Karpas-422 (cell line): Measurements from ENCODE around the gene CKB. TPM values are rescaled to one million over a fixed set of nuclear protein-coding genes. Genes with fewer than 3 reads are reported as not detected.

ENCODE experiments used
- DNase-seq: peaks from one replicate; pipeline ENCODE4 v3.0.0-alpha.2; 2015
- H2AFZ ChIP-seq: fragments of 200-600 bp; sonication (generic); 2 replicates; pipeline ENCODE4 v1.6.1; 2014; ENCODE audit warnings: antibody characterized with exemption, low read length, mixed read lengths
- H3K27ac ChIP-seq: fragments of 200-600 bp; sonication (generic); 2 replicates; pipeline ENCODE4 v1.5.1; 2014; ENCODE audit warnings: mild to moderate bottlenecking, low read length, moderate library complexity
- H3K27me3 ChIP-seq: fragments of 200-600 bp; sonication (generic); 2 replicates; pipeline ENCODE4 v1.6.1; 2014; ENCODE audit warnings: low read length, mixed read lengths
- H3K36me3 ChIP-seq: fragments of 200-600 bp; sonication (generic); 2 replicates; pipeline ENCODE4 v1.6.1; 2014; ENCODE audit warnings: low read length, mixed read lengths; ENCODE audit not compliant: insufficient read depth
- H3K4me1 ChIP-seq: fragments of 200-600 bp; sonication (generic); 2 replicates; pipeline ENCODE4 v1.6.1; 2014; ENCODE audit warnings: mild to moderate bottlenecking, low read length, mixed read lengths
- H3K4me2 ChIP-seq: fragments of 200-600 bp; sonication (generic); 2 replicates; pipeline ENCODE4 v1.6.1; 2014; ENCODE audit warnings: low read length, low read depth, mild to moderate bottlenecking; ENCODE audit not compliant: poor library complexity, severe bottlenecking
- H3K4me3 ChIP-seq: fragments of 200-600 bp; sonication (generic); 2 replicates; pipeline ENCODE4 v1.5.1; 2014; ENCODE audit warnings: mild to moderate bottlenecking, antibody characterized with exemption, low read length, mixed read lengths
- H3K79me2 ChIP-seq: fragments of 200-600 bp; sonication (generic); 2 replicates; pipeline ENCODE4 v1.6.1; 2014; ENCODE audit warnings: mild to moderate bottlenecking, low read length, mixed read lengths
- H3K9ac ChIP-seq: fragments of 200-600 bp; sonication (generic); 2 replicates; pipeline ENCODE4 v1.6.0; 2014; ENCODE audit warnings: low read length
- H3K9me2 ChIP-seq: fragments of 200-600 bp; sonication (generic), shearing (Covaris generic); replicated peaks from 2 replicates; pipeline ENCODE4 v1.6.0; 2014; ENCODE audit warnings: mild to moderate bottlenecking, low read length, moderate library complexity; ENCODE audit not compliant: insufficient read depth
- H3K9me3 ChIP-seq: fragments of 300-700, 200-600 bp; sonication (generic); 2 replicates; pipeline ENCODE4 v1.6.1; 2014; ENCODE audit warnings: low read length, mixed read lengths
- H4K20me1 ChIP-seq: fragments of 200-600 bp; sonication (generic); 2 replicates; pipeline ENCODE4 v1.6.1; 2014; ENCODE audit warnings: mild to moderate bottlenecking, antibody characterized with exemption, low read length, low read depth; ENCODE audit not compliant: insufficient read depth
- total RNA-seq: library from RNA; depleted of rRNA; stranded (reverse); fragments of >200 nt; shearing (Covaris generic); gene quantifications from 2 replicates; pipeline ENCODE4 v1.2.3, GENCODE V29; 2014; ENCODE audit warnings: low replicate concordance

The CKB gene
- total RNA-seq, 1 experiment from 2014 or later, result 30.4 TPM

GRCh38 chr14:103500148-103500990, 22.3 kb downstream of the CKB start:
- H3K9ac ChIP-seq, result no peak overlapping the region
- peaks cover 3% of the 10 kb centered on the region; the same call in 1 of the 2 replicates for H3K4me1 ChIP-seq
- no peak overlapping the region for H2AFZ ChIP-seq
- no peak overlapping the region for H3K4me2 ChIP-seq
- peaks cover 24% of the 10 kb centered on the region for H3K79me2 ChIP-seq
- DNase-seq, result peak; percentile 95
- no peak overlapping the region for H3K4me3 ChIP-seq
- no peaks in the 10 kb centered on the region for H4K20me1 ChIP-seq
- H3K9me3 ChIP-seq, result no peaks in the 10 kb centered on the region
- no peaks in the 10 kb centered on the region for H3K9me2 ChIP-seq
- peaks cover 54% of the 10 kb centered on the region for H3K36me3 ChIP-seq
- no peaks in the 10 kb centered on the region for H3K27me3 ChIP-seq
- H3K27ac ChIP-seq, result no peak overlapping the region

DNA sequence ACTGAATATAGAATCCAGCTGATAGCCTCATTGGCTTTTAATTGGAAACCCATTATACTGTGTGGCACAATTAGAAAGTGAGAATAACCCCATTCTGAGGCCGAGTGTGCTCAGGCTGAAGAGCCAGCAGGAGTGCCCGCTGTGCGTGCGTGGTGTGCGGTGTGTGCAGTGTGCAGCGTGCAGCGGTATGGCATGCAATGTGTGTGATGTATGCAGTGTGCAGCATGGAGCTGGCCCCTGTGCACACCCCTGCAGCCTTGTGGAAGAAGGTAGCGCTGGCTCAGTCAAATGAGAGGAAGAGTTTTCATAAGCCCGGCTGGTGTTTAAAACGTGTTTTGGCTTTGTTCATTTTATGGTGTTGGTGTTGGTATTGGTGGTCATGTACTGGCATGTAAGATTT, 22.9 kb downstream of the CKB start:
- peaks cover 24% of the 10 kb centered on the region for H3K79me2 ChIP-seq
- no peaks in the 10 kb centered on the region for H3K9me3 ChIP-seq
- H3K4me2 ChIP-seq, result no peak overlapping the region
- H3K4me1 ChIP-seq, result peaks cover 3% of the 10 kb centered on the region; the same call in 1 of the 2 replicates
- no peak overlapping the region for H2AFZ ChIP-seq
- no peak overlapping the region for H3K4me3 ChIP-seq
- peaks cover 56% of the 10 kb centered on the region for H3K36me3 ChIP-seq
- H4K20me1 ChIP-seq, result no peaks in the 10 kb centered on the region
- H3K9ac ChIP-seq, result no peak overlapping the region
- no peaks in the 10 kb centered on the region for H3K27me3 ChIP-seq
- peak; percentile 48 for DNase-seq
- no peaks in the 10 kb centered on the region for H3K9me2 ChIP-seq
- no peak overlapping the region for H3K27ac ChIP-seq

DNA sequence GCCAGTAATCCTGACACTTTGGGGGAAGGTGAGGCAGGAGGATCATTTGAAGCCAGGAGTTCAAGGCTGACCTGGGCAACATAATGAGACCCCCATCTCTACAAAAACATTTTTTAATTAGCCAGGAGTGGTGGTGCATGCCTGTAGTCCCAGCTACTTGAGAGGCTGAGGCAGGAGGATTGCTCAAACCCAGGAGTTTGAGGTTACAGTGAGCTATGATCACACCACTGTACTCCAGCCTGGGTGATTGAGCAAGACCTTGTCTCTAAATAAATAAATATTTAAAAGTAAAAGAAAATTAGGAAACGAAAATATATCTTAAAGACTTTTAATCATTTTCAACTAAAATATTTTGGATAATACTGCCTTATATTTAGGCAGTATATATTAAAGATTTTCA, 25.9 kb downstream of the CKB start:
- no peak overlapping the region for H3K9ac ChIP-seq
- no peaks in the 10 kb centered on the region for H3K9me2 ChIP-seq
- no peak for DNase-seq
- H2AFZ ChIP-seq, result no peak overlapping the region
- H4K20me1 ChIP-seq, result no peaks in the 10 kb centered on the region
- peaks cover 45% of the 10 kb centered on the region; the same call in 1 of the 2 replicates for H3K36me3 ChIP-seq
- H3K4me2 ChIP-seq, result no peak overlapping the region
- H3K27ac ChIP-seq, result no peak overlapping the region
- H3K9me3 ChIP-seq, result no peaks in the 10 kb centered on the region
- no peak overlapping the region for H3K4me3 ChIP-seq
- peaks cover 3% of the 10 kb centered on the region; the same call in 1 of the 2 replicates for H3K4me1 ChIP-seq
- H3K79me2 ChIP-seq, result peaks cover 20% of the 10 kb centered on the region
- no peaks in the 10 kb centered on the region for H3K27me3 ChIP-seq

DNA sequence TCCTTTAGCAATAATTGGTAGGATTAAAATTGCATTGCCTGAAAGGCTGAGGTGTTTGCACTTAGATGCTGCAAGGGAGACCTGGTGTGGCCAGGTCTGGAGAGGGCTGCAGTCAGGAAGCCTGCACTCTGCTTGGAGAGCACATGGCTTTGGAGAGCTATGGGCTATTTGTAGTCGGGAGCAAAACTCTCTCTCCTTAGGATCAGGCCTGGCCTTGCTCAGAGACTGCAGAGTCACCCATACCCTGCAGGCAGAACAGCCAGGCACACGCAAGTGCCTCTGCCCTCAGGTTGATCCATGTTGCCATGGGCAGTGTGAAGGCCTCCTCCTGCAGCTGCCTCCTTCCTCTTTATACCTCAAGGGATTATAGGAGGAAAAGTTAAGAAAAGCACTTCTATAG, 26.8 kb downstream of the CKB start:
- Histone ChIP-seq H3K36me3 (peaks cover 43% of the 10 kb centered on the region; the same call in 1 of the 2 replicates), H3K9ac (no peak overlapping the region), H3K27ac (no peak overlapping the region), H3K4me1 (peaks cover 3% of the 10 kb centered on the region; the same call in 1 of the 2 replicates), H3K9me3 (no peaks in the 10 kb centered on the region), H3K27me3 (no peaks in the 10 kb centered on the region), H2AFZ (no peak overlapping the region), H3K9me2 (no peaks in the 10 kb centered on the region), H3K4me2 (no peak overlapping the region), H3K79me2 (peaks cover 10% of the 10 kb centered on the region), H4K20me1 (no peaks in the 10 kb centered on the region), H3K4me3 (no peak overlapping the region)
- no peak for DNase-seq

DNA sequence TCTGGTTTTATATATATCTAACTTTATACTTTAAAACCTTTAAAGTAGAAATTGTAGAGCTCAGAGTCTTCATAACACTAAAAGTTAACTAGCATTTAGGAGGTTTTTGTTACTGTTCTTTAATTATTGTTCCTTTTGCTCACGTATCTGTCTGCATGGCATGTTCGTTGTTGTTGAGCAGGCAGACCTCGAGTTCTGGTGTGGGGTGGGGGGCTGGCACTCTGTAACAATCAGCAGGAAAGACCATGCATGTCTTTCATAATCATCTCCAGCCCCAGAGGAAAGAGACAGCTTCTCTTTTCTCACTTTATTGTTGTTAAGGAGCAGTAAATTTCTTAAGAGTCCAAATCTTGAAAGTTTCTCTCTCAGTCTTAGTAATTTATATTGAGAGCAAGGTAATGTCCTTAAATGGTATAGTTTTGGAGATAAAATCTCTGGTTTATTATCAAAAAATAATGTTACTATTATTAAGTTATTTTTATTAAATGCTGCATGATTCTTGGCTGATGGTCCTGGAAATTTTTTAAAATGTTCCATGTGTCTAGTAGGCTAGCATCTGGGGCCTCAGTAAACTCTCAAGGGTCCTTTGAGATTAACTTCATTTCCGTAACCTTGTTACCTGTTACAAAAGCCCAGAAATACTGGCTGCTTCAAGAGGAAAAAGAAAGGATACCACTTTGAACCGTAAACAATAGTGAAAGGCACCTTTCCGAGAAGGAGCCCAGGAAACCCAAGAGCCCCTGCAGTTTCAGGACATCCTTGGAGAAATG, 30.3 kb downstream of the CKB start:
- peaks cover 40% of the 10 kb centered on the region; the same call in 1 of the 2 replicates for H3K36me3 ChIP-seq
- H3K9me2 ChIP-seq, result no peaks in the 10 kb centered on the region
- no peak for DNase-seq
- H3K4me2 ChIP-seq, result no peak overlapping the region
- no peaks in the 10 kb centered on the region for H3K27me3 ChIP-seq
- H3K9ac ChIP-seq, result no peak overlapping the region
- H3K27ac ChIP-seq, result no peak overlapping the region
- no peaks in the 10 kb centered on the region for H3K9me3 ChIP-seq
- no peak overlapping the region for H3K4me3 ChIP-seq
- no peak overlapping the region for H2AFZ ChIP-seq
- no peaks in the 10 kb centered on the region for H3K79me2 ChIP-seq
- no peaks in the 10 kb centered on the region for H3K4me1 ChIP-seq
- no peaks in the 10 kb centered on the region for H4K20me1 ChIP-seq

GRCh38 chr14:103491691-103492090, 30.9 kb downstream of the CKB start:
- Histone ChIP-seq H3K79me2 (no peaks in the 10 kb centered on the region), H3K36me3 (peaks cover 37% of the 10 kb centered on the region; the same call in 1 of the 2 replicates), H3K27me3 (no peaks in the 10 kb centered on the region)

DNA sequence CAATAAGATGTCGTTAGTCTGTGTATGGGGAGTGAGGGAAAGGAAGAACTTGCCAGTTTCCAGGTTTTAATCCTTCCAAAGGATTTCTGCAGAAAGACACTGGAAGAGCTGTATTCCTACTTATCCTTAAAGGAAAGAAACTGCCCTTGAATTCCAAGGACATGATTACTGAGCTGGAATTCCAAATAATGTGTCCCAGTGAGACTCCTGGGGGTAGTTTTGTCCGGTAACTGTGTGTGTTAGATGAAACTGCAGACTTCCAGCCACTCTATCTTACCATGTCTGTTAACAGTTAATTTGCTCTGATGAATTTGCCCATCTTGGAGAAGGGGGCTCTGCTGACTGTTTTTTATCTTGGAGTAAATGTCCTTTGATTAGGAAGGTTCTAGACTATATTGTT, 33.0 kb downstream of the CKB start:
- no peak overlapping the region for H3K4me2 ChIP-seq
- no peaks in the 10 kb centered on the region for H3K79me2 ChIP-seq
- no peak overlapping the region for H3K27ac ChIP-seq
- H3K36me3 ChIP-seq, result peaks cover 28% of the 10 kb centered on the region; the same call in 1 of the 2 replicates
- H3K9me2 ChIP-seq, result no peaks in the 10 kb centered on the region
- no peak for DNase-seq
- no peaks in the 10 kb centered on the region for H3K27me3 ChIP-seq
- no peaks in the 10 kb centered on the region for H3K4me1 ChIP-seq
- no peaks in the 10 kb centered on the region for H4K20me1 ChIP-seq
- no peak overlapping the region for H3K9ac ChIP-seq
- H3K9me3 ChIP-seq, result no peaks in the 10 kb centered on the region
- H2AFZ ChIP-seq, result no peak overlapping the region
- no peak overlapping the region for H3K4me3 ChIP-seq

More at GRCh38 chr14:103491691-103492090, 30.9 kb downstream of the CKB start:
- no peak for DNase-seq
- no peaks in the 10 kb centered on the region for H3K4me1 ChIP-seq
- no peak overlapping the region for H3K4me2 ChIP-seq
- H3K27ac ChIP-seq, result no peak overlapping the region
- no peak overlapping the region for H3K4me3 ChIP-seq
- no peaks in the 10 kb centered on the region for H3K9me2 ChIP-seq
- no peak overlapping the region for H2AFZ ChIP-seq
- no peak overlapping the region for H3K9ac ChIP-seq
- H3K9me3 ChIP-seq, result no peaks in the 10 kb centered on the region
- no peaks in the 10 kb centered on the region for H4K20me1 ChIP-seq

DNA sequence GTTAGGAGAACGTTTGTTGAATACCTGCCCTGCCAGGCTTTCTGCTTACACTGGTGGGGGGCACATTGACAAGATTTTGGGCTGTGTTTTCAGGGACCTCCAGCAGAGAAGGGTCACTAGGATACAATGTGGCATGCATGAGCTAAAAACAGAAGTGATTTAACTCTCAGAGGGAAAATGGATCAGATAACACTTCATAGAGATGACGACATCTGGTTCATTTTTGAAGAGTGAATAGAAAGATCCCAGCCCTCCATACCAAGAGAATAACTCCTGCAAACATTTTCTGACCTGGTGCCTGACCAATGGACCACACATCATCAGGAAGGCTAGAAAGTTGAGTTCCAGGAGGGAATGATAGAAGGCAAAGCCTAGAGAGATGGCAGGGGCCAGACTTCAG, 33.7 kb downstream of the CKB start:
- H3K4me2 ChIP-seq, result no peak overlapping the region
- no peaks in the 10 kb centered on the region for H4K20me1 ChIP-seq
- H3K36me3 ChIP-seq, result peaks cover 29% of the 10 kb centered on the region; the same call in 1 of the 2 replicates
- no peak overlapping the region for H3K4me3 ChIP-seq
- H3K27me3 ChIP-seq, result no peaks in the 10 kb centered on the region
- no peaks in the 10 kb centered on the region for H3K4me1 ChIP-seq
- no peaks in the 10 kb centered on the region for H3K9me3 ChIP-seq
- H3K79me2 ChIP-seq, result no peaks in the 10 kb centered on the region
- no peak for DNase-seq
- no peak overlapping the region for H3K9ac ChIP-seq
- no peak overlapping the region for H2AFZ ChIP-seq
- H3K27ac ChIP-seq, result no peak overlapping the region
- H3K9me2 ChIP-seq, result no peaks in the 10 kb centered on the region
